OCI-LY1 (cell line): Measurements from ENCODE around the gene PHKA2.

Experiments
- CTCF ChIP-seq: fragments of 200-600 bp; sonication (generic), shearing (Covaris generic); IDR thresholded peaks from 2 replicates; pipeline ENCODE4 v1.5.1; 2017; ENCODE audit warnings: mild to moderate bottlenecking, antibody characterized with exemption, low read length, moderate library complexity, mixed read lengths
- EZH2 ChIP-seq: fragments of 200-600 bp; sonication (generic), shearing (Covaris generic); IDR thresholded peaks from 2 replicates; pipeline ENCODE4 v1.8.0; 2017; ENCODE audit warnings: borderline replicate concordance, mixed run types, mild to moderate bottlenecking, antibody characterized with exemption, low read length, moderate library complexity, mixed read lengths

DNA sequence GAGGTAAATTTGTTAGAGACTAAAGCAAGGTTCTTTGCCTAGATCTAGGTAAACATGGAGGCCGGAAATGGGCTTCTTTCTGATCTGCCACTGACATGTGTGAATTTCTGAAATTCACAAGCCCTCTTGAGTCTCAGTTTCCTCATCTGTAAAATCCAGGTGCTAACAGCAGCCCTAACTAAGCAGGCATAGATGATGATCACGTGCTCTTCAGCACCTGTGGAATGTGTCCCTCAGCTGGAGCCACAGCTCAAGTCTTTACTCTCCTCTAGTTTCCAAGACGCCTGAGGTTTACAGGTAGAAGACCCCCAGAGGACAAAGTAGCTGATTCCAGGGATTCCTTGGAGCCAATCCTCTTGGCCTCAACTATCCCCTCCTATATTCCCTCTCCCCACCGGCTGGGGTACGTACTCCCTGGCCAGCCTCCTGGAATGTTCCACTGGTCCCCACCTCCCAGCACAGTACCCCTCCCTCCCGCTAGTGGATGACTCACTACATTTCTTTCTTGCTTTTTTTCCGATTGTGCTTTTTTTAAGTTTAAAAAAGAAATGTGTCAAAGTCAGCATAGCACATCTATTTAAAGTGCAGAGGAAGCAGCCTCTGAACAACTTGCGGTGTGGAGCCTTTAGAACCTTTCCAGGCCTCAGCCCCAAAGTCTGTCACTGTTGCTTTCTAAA lies 98.4 kb downstream of the PHKA2 start:
- TF ChIP-seq EZH2 (no peak), CTCF (no peak)
